HG03457 (cell line): ENCODE measurements around the gene STYXL1.

Source experiments
- ATAC-seq: cut with Tn5 transposase; IDR thresholded peaks from one replicate; pipeline ENCODE4 v1.9.1; 2021; ENCODE audit warnings: moderate number of reproducible peaks; ENCODE audit not compliant: unreplicated experiment

The STYXL1 gene

DNA sequence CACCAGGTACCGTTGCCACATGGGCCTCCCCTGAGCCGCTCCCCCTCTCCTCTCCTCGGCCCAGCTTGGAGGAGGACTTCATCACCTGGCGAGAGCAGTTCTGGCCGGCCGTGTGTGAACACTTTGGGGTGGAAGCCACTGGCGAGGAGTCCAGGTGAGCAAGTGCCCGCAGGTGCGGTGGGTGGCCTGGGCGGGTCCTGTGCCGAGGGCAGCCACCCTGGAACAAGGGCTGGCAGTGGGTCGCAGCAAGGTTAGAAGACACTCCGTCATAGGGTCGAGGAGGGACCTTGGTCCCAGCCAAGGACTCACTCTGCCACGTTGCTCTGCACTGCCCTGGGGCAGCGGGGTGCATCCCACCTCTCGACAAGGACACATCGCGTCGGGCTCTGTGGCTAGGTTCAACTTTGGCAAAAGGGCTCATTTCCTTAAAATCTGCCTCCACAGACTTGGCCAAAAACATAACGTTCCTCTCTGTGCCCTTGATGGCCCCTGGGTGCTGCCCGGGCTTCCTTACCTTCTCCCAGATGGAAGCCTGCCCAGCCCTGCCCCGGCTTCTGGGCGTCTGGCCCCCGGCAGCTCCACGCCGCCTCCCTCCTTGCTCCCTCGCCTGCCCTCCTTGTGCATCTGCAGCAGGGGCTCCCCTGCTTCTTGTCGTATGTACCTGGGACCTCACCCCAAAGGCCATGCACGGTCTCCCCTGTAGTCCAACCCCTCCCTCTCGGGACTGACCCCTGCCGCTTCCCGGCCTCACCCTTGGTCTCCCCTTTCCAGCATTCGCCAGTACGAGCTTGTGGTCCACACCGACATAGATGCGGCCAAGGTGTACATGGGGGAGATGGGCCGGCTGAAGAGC is 66.1 kb downstream of the STYXL1 start:
- ATAC-seq = no peak

DNA sequence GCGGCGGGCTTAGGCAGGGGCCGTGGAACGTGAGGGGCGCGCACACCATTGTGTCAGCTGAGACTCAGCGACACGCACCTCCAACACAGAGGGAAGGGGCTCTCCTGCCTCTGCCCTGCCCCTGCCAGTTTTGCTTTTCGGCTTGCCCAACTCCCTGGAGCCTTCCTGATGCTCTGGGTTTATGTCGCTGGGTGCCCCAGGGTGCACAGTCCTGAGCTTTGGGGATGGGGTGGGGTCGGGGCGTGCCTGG is 66.7 kb downstream of the STYXL1 start:
- no peak for ATAC-seq

DNA sequence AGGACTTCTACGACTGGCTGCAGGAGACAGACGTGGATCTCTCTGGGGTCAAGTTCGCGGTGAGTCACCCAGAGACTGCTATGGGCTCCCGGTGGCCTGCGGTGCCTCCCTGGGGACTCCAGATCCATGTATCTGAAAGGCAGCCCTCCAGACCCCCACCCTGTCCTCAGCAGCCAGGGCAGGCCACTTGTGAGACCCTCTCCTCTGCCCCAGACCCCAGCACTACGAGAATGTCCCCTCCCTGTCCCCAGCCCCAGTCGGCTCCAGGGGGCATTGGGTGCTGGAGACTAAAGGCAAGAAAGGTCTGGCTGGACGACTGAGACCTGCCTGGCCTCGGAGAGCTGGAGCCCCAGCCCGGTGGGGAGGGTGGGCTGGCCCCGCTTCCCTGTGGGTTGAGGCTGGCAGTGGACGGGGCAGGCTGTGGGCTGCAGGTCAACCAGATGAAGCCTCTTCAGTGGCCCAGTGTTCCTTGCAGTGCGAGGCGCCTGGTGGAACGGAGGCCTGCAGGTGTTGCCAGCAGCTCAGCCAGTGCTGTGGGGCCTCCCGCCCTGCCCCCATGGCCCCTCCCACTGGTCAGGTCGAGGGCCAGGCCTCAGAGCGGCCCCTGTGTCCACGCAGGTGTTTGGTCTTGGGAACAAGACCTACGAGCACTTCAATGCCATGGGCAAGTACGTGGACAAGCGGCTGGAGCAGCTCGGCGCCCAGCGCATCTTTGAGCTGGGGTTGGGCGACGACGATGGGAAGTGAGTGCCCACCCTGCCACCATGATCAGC is 67.2 kb downstream of the STYXL1 start:
- no peak for ATAC-seq

DNA sequence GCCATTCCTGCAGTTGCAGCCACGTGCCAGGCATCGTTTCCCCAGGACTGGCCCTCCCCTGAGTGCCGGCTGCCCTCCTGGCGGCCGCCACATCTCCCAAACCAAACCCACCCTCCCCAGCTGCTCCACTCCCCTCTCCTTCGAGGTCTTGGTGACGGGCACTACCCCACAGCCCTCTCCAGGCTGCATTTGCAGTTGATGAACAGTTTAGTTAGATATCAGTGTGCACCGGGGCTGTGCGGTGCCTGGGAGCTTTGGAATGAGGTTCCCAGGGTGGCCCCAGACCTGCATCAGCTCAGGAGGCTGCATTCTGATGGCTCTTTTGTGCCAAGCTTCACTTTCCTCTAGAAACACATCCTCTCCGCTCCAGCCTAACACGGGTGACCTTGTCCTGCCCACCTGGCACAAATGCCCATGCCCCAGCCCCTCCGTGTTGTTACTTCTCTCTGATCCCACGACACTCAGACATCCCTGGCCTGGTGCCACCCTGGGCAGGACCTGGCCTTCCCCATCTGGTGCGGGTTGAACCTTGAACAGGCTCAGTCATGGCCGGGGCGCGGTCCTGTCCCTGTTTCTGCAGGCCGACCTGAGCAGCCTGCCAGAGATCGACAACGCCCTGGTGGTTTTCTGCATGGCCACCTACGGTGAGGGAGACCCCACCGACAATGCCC is 67.9 kb downstream of the STYXL1 start:
- ATAC-seq = no peak

DNA sequence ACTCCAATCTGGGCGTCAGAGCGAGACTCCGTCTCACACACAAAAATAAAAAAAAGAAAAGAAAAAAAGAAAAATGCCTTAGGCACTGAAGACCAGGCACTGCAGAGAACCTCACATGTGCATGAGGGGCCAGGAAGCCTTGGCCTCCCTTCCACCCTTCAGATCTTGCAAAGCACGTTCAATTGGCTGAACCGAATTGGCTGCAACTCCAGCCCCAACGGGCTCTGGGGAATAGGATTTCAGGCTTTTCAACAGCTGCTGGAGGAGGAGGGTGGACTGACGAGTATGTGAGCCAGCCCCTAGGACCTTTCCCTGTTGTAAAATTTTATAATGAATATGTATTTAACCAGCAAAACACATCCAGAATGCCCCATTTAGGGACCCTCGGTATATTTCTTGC is 70.1 kb downstream of the STYXL1 start:
- no peak for ATAC-seq

DNA sequence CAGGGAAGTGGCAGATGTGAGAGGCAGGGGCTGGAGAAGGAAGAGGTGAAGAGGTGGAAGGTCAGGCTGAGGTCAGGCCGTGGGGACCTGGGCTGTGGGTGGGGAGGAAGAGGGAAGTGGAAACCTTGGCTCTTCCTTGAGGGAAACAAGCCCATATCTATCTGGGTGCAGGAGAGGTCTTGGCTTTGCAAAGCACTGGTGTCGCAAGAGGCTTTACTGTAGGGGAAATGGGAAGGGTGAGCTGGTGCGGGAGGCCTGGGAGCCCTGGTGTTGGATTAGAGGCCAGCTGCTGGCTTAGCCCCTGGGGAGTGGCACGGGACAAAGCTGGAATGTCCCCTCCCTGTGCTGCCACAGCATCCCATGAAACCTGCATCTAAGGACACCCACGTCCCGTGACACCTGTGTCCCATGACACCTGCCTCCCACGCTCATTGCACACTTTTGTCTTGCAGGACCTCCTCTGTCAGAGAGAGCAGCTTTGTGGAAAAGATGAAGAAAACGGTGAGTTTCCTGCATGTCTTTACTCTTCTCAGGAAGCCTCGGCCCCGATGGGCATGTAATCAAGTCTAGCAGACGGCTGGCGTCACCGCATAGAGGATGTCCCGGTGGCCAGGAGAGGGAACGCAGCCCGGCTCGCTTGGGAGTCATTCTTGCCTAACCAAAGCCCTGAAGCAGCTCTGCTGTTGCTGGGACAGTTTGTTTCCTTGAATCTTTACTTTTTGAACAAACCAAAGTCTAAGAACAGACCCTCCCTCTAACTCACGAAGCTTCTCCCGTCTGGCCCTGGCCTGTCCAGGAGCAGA is 75.6 kb downstream of the STYXL1 start:
- no peak for ATAC-seq

DNA sequence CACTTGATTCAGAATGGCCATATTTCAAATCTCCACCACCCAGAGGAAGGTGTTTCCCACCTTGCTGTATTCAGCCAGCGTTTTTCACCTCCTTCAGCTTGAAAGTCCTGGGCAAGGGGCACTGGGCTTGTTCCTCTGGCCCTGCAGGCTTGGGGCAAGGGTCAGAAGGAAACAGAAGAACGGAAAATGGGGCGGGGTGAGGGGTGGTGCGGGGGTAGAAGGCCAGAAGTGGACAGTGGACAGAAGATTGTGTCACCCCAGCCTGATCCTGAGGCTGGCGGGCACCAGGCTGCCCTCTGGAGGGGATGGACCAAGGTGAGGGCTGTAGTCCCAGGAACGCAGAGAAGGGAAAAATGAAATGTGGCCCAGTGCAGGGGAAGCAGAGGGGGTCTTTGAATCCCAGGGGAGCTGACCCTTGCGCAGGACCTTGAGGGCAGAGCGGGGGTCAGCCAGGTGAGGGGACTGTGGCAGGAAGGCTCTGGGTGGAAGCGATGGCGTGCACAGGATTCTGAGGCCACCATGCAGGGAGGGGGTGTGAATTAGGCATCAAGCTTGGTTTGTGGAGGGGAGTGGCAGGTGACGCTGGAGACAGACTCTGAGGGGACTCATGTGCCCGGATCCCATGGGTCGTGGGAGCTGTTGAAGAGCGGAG is 76.4 kb downstream of the STYXL1 start:
- no peak for ATAC-seq

DNA sequence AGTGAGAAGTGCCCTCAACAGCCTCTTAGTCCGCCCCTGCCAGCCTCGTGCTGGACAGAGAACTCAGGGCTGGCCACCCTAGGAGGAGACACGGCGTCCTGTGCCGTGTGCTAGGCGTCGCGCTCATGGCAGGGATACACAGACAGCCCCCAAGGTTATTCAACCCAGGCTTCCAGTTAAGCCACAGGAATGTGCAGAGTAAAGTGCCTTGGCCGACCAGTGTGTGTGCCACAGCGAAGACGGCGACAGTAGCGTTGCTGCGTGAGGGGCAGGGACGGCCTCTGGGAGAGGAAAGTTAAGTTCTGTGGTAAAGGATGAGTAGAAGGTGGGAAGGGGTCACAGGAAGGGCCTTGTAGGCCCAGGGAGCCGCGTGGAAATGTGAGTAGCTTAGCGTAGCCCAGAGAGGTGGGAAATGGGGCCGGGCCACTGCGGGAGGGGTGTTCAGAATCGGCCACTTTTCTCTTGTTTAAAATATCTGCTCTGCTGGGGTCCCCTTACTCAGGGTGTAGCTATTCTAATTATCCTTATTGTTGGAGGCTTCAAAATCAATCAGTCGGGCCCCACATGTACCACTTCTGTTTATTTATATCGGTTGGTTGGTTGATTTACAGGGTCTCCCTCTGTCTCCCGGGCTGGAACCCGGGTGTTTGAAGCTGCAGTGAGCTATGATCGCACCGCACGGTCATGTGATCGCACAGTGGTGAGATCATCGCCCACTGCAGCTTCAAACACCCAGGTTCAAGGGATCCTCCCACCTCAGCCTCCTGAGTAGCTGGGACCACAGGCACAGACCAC is 77.9 kb downstream of the STYXL1 start:
- no peak for ATAC-seq

DNA sequence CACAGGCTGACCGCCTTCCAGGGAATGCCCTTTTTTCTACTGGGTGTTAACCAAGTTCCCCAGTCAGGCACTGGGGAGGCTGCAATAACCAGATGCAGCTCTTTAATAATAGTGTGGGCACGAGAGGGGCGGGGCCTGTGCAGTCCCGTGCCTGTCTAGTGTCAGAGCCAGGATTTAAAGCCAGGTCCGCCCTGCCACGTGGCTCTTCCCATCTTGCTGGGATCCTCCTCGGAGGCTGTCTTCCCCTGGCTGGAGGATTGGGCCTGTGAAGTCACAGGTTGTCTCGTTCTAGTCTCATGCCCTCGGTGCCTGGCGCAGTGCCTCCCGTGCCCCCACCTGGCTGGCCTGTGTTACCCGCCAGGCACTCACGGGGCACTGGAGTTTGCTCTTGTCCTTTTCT is 78.6 kb downstream of the STYXL1 start:
- ATAC-seq = no peak

DNA sequence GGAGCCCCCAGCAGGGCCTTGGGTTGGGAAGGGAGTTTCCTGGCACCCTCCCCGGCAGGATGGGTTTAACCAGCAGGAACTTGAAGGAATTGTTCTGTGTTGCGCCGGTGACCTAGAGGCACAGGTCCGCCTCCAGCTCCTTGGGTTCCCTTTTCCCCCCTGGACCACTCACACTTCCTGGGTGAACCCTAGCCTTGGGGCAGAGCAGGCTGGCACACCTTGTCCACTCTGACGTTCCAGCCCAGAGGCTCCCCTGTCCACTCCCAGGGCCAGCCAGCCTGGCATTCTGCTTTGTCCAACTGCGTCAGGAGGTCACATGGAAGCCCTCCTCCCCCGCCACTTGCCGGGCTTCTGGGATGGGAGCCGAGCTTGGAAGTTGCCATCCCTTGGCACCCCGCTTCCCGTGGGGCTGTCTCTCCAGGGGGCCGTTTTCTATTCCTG is 79.2 kb downstream of the STYXL1 start:
- no peak for ATAC-seq

DNA sequence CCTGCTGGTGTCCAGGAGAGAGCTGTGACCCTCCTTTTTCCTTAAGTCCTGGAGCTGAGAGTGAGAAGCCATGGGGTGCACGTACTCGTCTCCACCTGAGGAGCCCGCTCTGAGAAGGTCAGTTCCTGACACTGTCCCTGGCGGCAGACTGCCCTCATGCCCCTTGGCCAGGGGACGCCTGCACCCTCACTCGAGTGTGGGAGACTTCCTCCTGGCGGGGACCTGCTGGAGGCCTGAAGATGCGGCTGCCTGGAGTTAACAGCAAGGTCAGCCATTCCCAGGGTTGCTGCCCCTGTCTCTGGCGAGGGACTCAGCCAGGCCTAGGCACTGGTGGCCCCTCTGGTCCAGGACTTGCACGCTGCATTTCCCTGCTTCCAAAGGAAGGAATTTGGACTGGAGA is 79.8 kb downstream of the STYXL1 start:
- ATAC-seq = no peak

DNA sequence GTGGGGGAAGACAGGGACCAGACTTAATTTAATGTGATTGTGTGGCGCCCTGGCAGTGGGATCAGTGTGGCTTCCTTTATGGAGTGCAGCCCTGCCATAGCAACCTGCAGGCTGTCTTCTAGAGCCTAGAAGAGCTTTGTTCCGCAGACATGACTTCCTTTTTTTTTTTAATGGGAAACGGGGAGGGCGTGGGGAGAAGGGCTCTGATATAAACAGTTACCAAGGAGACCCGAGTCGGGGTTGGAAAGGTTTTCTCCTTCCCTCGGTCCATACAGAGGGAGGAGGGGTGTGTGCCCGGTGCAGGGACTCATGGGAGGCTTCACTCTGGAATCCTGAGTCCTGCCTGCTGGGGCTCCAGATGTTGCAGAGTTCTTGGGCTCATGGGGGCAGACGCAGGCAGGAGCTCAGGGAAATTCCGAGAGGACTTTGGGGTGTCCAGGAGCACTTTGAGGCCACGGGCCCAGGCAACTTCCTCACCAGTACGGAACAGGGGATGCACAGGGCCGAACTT is 80.3 kb downstream of the STYXL1 start:
- no peak for ATAC-seq

DNA sequence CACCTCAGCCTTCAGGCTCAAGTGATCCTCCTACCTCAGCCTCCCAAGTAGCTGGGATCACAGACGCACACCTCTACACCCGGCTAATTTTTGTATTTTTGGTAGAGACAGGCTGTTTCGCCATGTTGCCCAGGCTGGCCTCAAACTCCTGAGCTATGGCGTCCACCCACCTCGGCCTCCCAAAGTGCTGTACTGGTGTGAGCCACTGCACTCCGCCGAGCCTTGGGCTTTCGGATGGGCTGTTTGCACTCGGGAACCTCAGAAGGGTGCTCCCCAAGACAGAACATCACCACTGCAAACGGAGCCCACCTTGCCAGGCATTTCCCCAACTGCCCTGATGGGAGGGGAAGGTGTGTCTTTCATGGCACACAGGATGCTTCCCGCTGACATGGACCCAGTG is 80.7 kb downstream of the STYXL1 start:
- ATAC-seq = no peak

DNA sequence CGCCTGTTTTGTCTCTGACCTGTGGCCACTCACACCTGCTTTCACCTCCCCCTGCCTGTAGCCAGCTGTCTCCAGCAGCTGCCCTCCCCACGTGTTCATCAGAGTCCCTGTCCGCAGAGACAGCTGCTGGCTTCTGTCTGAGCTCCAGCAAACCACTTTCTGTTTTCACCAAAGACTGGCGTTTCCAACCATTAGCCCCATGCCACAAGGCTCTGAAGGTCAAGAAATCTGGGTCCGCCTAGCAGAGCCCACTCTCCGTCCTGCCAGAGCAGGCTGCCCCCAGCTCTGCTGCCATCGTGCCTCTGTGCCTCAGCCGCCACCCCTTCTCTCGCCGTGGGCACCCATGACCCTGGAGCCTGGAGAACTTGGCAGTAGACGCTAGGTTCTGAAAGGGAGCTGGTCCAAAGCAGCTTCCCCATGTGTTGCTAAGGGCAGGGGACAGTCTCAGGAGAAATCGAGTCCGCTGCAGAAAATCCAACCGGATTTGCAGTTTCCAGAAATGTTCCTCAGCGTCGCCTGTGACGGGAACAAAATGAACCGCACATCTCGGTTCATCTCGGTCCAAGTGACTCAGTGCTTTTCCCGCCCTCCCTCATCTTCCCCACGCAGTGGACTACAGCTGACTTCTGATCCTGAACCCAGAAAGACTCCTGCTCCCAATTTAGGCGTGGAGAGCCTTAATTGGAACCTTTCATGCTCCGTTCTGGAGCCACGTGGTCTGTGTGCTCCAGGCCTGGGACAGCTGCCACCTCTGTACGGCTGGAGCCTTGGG is 81.4 kb downstream of the STYXL1 start:
- no peak for ATAC-seq

DNA sequence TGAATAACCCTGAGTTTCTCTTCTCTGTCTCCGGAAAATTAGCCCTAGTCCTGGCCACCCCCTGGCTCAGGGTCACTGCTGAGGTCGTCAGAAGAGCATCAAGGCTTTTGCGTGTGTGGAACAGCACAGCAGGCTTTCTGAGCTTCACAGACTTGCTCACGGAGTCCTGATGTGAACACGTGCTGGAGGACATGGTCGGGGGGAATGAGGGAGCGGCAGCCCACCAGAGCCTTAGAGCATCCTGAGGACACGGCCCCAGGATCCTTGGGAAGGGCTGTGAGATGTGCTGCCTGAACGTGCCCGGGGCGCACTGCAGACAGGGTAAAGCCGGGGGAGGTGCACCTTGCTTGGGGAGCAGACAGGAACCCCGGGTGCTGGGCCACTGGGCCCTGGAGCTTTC is 82.2 kb downstream of the STYXL1 start:
- ATAC-seq = no peak

DNA sequence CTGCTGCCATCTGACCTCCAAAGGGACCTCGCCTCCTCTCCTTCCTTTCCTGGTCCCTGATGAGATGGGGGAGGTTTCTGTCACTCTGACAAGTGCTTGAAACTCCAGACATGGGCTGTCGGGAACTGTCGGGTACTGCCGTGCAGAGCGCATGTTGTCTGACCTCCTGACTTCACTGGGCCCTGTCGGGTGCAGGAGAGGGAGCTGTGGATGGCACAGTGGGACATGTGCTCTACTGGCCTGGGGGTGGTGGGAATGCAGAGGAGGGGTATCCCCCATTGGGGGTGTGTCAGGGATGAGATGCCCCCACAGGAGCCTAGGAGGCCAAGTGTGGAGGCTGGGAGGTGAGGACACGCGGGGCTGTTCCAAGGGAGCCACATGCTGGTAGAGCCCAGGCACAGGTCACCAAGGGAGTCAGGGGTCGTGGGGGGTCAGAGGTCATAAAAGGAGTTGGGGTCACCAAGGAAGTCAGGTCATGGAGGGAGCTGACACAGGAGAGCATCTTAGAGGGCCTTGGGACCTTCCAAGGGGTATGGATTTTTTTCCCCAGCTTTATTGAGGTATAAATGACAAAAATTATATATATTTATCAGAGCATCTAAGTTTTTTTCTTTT is 84.3 kb downstream of the STYXL1 start:
- ATAC-seq = no peak

DNA sequence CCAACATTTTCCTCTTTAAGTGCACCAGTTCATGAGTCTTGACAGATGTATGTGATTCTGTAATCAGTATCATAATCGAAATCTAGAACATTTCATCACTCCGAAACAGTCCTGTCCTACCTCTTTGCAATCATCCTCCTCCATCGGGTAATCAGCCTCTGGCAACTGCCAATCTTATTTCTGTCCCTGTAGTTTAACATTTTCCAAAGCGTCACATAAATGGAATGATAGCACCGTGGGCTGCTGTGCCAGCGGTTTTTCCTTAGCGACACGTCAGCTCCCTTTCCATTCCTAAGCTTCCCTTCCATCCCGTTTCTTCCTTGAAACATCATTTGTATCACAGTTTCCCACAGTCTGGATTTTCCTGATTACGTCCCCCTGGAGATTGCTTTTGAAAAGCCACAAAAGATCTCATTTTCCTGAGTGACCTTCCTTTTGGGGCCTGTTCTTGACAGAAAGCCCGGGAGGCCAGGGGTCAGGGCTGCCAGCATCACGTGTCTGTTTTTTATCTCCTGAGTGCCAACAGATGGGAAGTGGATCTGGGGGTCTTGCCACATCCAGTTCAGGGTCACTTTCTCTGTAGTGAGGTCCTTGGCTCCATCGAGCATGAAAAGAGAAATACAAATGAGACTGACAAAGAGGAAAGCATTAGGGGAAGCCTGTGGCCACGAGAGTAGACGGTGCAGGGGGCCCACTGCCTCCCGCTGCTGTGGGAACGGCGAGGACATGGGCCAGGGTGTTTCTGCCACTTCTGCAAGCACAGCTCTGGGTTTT is 85.0 kb downstream of the STYXL1 start:
- no peak for ATAC-seq

DNA sequence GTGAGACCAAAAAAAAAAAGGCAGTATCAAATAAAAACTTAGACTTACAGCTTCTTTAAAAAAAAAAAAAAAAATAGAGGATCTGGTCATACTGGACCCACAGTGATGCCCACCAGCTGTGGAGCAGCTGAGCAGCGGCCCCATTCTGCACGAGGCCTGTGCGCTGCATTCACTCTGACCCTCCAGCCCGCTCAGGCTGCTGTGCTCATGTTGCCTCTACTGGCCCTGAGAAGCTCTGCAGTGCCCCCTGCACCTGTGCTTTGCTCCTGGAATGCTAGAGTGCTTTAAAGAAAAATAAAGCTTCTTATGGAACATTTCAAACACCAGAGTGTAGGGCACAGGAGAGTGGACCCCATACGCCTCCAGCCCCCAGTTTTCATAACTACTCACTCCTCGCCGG is 86.6 kb downstream of the STYXL1 start:
- no peak for ATAC-seq
